Measurements from ENCODE around the gene SNED1.

SNED1 gene

DNA sequence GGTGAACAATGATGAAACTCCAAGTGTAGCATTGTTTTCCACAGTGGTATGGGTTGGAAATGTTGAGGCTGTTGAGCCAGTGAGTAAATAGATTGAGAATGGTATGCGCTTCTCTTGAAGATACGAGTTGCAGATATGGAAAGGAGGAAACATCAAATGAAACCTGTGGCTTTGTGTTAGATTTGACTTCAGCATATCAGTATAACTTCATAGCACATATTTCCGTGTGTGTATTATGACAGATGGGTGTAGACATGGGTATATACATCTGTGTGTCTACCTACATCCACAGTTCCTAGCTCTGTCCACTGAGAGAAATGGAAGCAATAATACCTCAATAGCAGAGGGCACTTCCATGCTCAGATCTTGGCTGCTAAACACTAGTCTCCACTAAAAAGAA, 8.0 kb downstream of the SNED1 start:
- no peak for DNase-seq (ENCODE audit: low spot score)

DNA sequence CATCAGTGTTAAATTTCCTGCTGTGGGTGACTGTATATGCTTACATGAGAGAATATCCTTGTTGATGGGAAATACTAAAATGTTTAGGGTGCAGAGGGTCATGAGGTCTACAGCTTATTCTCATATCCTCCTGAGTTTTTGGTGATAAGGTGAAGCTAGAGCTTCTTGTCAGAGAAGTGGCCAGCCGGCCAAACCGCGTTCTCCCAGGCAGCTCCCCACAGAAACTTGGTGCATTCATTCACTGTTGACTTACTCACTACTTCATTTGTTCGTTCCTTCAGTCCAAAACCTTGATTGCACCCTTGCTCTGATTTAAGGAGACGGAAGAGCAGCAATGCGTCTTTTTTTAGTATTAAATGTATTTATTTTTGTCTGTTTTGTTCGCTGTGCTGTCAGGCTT, 8.7 kb downstream of the SNED1 start:
- no peak for DNase-seq (ENCODE audit: low spot score)

DNA sequence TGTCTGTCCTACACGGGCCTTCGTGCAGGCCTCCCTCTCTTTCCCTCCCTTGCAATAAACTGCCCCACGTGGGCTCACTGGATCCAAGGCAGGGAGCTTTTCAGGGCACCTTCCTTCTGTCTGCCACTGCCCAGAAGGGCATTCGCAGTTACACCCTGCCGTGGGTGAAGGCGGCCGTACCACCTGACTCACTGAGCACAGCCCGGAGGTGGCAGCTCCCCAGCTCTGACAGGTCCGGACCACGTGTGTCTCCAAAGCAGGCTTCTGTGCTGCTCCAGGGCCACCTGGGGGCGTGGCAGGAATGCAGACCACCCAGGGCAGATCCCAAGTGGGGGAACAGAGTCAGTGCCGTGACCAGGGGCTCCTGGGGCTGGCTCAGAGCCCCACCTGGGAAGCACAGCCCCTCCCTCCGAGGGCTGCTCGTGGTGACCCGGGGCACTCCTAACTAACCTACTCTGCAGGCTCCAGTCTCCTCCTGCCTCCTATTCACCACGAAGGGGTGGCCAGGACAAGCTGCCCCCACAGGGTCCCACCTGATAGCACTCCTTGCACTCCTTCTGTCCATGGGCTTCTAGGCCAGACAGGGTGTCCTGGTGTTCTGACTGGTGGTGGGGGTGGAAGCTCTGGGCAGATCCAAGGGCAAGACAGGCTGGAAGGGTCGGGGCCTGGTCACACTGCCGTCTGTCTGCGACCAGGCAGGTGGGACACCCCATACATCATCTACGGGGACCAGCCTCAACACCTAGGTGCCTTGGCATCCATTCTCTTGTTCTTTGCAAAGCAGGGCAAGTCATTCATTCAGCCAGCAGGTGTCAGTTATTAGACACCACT, 9.7 kb downstream of the SNED1 start:
- DNase-seq (ENCODE audit: low spot score), result no peak

DNA sequence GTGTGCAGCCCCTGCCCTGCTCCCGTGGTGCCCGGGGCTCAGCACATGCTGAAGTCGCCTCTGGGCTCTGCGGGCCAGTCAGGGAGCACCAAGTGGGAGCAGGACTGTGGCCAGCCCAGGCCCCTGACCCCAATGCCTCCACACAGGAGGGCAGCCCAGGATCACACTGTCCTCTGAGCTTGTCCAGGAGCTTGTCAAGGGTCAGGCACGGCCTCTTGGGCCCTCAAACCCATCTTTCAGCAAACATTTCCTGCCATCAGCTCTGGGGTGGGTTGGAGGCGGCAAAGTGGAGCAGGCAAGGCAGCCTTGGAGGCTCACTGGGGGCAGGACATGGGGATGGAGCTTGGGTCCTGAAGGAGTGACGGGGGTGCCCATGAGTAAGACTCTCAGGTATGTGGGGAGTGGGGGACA, 10.3 kb downstream of the SNED1 start:
- no peak for DNase-seq (ENCODE audit: low spot score)

DNA sequence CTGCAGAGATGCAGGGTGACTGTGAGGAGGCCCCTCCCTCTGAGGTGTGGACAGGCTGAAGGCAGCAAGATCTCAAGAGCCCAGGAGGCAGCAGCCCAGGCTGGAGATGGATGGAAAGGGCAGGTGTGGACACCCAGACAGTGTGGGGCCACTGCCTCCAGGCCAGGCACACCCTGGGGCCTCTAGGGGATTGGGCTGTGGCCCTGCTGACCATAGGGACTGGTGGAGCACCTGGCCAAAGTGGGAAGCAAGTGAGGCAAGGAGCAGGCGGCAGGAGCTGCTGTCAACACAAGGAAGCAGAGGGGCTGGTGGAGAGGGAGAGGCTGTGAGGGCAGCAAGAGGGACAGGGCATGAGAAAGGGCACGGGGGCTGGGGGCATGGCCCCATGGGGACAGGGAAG, 10.8 kb downstream of the SNED1 start:
- no peak for DNase-seq (ENCODE audit: low spot score)

DNA sequence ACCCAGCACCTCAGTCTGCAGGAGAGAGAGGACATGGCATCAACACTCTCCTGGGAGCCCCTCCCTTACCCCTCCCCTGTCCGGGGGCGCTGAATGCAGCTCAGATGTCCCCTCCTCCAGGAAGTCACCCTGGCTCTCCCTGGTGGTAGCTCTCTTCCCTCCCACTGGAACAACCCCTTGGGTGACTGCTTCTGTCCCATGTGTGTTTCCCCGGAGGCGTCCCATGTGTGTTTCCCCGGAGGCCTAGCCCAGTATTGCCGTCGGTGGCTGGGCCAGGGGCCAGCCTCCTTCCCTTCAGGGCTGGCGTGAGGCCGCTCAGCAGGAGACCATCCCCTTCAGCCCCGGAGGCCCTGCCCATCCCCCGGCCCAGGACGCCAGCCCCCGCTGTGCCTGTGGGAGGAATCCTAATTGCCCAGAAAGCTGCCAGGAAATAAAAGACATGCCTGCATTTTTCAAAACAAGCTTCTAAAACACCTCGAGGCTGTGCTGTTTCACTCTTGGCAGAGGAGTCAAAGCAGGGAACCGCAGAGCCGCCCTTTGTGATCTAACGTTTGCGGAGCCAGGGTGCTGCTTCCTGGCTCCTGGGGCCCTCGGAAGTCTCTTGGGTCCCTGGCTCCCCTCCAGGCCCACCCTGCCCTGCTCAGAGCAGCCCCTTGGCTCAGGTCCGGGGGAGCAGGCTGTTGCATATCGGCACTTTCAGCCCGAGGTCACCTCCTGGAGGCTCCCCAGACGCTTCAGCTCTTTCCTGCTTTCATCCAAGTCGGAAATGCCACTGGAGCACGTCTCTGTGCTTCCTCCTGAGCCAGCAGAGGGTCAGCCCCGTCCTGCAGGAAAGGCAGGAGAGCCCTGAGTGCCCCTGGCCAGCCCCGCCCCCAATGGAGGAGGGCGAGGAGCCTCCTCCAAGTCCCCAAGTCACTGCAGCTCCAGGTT, 11.4 kb downstream of the SNED1 start:
- DNase-seq (ENCODE audit: low spot score), result peak; percentile 60

DNA sequence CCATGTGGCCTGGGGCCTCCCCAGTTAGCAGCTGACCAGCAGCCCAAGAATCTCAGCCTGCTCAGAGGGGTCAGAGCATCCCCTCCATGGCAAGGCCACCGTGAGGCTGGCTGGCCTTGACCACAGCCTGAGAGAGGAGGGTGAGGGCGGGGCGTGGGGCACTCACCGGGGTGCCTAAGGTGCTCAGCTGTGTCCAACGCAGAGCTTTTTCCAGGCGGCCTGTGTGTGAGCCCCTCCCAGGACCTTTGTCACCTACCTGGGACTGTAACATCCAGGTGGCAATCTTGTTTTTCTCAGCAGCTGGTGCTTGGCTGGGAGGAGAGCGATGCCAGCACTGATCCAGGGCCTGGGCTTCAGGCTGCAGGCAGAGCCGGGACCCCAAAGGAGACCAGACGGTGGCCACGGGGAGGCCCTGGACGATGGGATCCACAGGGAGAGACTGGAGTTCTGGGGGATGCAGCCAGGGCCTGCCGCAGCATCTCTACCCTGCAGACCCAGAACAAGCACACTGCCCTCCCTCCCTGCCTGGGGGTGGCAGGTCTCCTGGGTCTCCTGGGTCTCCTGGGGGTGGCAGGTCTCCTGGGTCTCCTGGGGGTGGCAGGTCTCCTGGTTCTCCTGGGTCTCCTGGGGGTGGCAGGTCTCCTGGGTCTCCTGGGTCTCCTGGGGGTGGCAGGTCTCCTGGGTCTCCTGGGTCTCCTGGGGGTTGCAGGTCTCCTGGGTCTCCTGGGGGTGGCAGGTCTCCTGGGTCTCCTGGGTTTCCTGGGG, 12.3 kb downstream of the SNED1 start:
- DNase-seq (ENCODE audit: low spot score), result no peak

DNA sequence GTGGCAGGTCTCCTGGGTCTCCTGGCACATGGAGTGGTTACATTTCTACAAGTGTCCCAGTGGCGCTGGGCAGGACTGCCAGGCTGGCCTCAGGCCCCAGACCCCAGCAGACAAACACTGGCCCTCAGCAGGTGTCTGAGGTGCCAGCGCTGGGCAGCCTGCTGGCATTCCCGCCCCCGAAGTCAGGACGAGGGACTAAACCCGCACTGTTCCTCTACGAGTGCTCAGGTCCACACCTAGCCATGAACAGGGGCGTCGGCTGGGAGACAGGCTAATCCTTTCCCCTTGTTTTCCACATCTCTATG, 12.8 kb downstream of the SNED1 start:
- DNase-seq (ENCODE audit: low spot score), result no peak

DNA sequence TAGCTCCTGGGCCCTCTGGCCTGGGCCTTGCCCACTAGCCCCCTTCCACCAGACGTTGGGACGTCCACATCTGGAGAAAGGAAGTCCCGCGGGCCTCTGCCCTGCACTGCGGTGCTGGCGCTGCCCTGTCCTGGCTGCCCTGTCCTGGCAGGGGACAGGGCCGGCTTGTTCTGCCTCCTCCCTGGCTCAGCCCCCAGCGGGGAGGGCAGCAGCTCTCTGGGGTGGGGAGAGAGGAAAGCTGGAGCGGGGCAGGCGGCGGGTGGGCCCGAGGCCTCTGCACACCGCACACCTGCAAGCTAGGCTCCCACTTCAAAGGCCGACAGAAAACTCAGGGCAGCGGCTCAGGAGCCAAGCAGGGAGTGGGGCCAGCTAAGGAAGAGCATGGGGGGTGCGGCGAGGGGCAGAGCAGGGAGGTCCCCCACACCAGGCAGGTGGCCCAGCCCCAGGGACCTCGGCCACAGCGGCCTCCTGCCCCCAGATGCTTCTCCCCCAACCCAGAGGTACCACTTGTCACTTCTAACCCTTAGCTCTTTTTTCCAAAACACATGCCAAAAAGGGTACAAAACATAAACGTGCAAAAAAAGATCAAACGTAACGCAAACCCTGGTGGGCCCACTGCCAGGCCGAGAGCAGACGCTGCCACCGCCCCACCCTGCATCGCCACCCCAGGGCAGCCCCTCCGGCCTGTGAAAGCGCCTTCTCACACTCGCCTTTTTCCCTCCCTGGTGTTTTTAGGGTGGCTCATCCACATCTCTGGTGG, 13.5 kb downstream of the SNED1 start:
- no peak for DNase-seq (ENCODE audit: low spot score)

DNA sequence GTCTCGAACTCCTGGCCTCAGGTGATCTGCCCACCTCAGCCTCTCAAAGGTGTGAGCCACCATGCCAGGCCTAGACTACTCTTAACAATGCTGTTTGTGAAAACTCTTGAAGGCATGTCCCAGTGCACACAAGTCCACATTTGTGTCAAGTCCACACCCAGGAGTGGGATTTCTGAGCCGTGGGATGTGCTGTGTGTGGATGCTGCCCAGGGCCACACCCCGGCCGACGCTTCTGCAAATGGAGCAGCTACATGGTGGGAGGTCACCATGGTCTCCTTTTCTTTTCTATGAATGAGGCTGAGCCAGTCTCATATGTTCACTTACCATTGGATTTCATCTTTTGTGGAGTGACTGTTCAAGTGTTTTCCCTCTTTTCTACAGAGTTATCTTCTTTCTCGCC, 15.8 kb downstream of the SNED1 start:
- no peak for DNase-seq (ENCODE audit: low spot score)

DNA sequence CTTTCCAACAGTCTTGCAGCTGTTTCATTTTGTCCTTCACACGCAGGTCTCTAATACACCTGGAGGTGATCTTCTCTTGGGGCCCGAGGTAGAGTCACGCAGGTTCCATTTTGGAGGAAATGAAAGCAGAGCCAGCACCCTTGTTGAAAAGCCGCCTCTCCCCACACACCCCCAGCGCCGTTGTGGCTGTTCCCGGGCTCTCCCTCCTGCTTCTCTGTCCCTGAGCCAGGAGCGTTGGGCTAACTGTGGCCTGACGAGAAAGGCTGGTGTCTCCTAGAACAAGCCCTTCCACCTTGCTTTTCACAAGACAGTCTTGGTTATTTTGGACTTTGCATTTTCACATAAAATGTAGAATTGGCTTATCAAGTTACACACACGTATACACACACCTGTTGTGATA, 16.3 kb downstream of the SNED1 start:
- no peak for DNase-seq (ENCODE audit: low spot score)

DNA sequence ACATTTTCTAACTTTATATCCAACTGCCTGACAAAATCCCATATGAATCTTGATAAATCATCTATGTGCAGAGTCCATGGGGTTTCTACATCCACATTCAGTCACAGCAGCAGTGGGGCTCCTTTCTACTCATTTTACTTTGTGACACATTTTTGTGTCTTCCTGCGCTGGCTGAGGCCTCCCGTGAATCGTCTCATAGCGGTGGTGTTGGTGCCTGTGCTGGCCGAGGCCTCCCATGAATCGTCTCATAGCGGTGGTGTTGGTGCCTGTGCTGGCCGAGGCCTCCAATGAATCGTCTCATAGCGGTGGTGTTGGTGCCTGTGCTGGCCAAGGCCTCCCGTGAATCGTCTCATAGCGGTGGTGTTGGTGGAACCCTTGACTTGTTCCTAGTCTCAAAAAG, 17.0 kb downstream of the SNED1 start:
- no peak for DNase-seq (ENCODE audit: low spot score)

DNA sequence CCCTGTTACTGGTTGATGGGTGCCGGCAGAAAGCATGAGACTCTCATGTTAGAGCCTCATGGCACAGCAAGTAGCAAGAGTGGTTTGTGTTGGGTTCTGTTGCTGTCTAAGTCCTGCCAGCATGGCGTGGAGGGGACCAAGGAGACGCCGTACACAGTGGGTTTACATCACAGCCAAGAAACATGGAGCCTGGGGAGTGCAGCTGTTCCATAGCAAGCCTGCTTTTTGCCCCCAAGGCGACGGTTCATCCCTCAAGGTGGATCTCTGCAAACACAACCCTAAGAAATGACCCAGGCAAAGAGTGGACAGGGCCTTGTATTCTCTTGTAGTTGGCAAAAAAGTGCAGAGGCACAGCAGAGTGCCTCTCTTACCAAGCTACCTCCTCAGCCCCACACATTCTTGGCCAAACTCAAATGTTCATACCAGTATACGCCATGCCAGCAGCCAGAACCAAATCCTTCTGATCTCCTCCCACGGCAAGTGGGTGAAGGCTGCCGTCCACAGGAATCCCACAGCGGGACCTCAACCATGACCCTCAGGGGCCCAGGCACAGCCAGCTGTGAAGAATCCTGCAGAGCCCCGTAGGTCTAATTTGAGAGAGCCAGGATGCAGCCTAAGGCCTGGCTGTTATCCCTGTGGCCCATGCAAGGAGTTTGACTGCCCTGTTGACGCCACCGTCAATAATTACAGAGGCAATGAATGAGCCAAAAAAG, 19.0 kb downstream of the SNED1 start:
- no peak for DNase-seq (ENCODE audit: low spot score)

DNA sequence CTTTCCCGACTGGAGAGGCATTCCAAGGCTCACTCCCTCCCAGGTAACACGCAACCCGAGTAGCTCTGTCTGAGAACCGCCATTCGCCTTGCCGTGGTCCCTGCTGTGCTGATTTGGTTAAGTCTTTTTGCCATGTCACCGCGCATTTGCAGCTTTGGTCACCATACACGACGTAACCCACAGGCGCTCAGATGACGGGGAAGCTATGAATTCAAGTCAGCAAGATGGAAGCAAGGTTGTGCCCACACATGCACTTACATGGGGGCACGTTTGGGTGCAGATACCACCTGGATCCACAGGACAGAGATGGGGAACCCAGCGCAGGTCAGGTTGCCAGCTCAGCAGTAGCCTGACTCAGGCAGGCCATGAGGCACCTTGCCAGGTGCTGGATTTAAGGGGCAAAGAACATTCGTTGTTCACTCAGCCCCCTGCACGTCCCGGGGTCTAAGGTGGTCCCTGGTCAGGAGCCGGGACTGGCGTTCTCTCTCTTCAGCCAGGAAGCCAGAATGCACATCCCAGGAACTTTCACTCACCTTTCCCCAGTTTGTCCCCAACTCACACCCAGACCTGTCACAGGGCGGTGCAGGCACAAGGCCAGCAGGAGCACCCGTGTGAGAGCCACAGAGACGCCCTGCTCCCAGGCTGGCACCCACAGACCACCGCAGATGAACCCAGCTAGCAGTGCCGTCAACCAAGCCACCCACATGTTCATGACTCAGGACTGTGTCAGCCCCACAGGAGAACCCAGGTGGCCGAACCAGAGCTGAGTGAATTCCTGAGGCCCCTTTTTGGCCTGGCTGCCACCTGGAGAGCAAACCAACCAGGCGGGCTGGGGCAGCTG, 19.9 kb downstream of the SNED1 start:
- DNase-seq (ENCODE audit: low spot score), result no peak

DNA sequence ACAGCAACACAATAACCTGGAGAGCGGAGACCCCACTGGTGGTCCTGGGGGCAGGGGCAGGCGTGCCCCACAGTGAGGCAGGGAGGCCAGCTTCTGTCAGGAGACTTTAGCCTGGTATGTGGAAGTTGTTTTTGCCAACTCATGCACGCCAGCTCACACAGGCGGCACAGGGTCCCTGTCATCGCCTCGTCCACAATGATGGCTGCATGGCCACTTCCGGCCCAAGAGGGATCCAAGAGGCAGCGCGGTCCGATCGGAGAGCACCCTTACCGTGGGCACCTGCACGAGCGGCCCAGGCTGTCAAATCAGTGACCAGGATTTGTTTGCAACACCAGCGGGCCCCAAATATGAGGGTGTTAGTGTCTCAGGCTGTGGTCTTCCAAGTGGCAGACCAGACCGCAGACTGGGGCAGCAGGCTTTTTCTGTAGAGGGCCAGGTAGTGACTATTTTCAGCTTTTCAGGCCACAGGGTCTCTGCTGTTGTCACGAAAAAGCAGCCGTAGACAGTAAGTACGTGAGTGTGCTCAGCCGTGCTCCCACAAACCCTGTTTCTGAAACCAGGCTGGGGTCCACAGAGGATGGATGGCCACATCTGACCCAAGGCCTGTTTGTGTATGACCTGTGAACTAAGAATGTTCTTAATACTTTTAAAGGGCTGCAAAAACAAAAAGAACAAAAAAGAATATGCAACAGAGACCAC, 21.2 kb downstream of the SNED1 start:
- no peak for DNase-seq (ENCODE audit: low spot score)

DNA sequence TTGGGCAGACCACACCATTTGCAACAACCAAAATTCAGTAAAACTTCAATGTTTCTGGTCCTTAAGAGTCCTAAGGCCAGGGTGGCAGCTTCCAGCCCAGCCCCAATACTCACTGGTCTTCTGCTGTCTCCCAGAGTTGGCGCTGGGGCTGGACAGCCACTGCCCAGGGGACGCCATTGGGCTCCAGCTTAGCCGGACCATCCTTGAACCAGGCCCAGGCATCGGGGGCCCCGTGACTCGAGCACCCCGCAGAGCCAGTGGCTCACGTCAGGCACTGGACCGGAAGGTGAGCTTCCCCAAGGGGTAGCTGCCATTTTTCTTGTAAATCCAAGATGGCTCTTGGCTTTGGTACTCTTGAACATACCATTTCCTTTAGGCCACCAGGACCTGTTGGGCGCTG, 21.8 kb downstream of the SNED1 start:
- DNase-seq (ENCODE audit: low spot score), result no peak

DNA sequence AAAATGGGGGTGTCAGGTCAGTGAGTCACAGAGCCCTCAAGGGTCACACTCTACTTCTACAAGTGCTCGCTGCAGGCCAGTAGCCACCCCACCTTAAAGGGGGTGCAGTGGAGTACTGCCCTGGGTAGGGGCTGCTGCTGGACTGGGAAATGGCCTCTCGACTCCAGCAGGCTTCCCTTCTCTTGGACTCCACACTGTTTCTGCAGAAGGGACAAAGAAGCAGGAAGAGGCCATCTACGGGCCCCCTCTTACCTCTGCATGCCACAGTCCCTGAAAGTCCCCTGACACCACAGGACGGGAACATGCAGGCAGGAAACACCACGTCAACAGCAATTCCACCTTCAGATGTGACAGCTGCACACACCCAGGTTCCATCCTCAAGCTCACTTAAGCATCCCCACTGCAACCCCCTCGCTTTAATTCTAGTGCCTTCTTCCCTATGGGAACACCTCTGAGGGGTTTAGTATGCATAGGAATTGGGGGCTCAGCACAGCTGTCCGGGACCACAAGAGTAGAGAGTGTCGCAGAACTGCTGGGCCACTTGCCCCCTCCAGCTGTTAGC, 22.3 kb downstream of the SNED1 start:
- DNase-seq (ENCODE audit: low spot score), result no peak

DNA sequence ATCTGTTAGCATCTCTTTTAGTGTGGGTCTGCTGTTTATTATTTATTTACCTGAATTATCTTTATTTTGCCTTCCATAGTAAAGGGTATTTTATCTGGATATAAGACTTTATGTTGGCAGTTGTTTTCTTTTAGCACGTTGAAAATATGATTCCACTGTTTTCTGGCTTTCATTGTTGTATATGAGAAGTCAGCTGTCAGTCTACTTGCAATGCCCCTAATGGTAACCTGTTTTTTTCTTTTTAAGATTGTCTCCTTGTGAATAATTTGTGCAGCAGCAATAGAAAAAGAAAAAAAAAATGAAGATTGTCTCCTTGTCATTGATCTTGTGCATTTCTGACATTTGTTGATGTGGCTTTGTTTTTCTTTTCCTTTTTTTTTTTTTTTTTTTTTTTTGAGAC, 27.2 kb downstream of the SNED1 start:
- no peak for DNase-seq (ENCODE audit: low spot score)

DNA sequence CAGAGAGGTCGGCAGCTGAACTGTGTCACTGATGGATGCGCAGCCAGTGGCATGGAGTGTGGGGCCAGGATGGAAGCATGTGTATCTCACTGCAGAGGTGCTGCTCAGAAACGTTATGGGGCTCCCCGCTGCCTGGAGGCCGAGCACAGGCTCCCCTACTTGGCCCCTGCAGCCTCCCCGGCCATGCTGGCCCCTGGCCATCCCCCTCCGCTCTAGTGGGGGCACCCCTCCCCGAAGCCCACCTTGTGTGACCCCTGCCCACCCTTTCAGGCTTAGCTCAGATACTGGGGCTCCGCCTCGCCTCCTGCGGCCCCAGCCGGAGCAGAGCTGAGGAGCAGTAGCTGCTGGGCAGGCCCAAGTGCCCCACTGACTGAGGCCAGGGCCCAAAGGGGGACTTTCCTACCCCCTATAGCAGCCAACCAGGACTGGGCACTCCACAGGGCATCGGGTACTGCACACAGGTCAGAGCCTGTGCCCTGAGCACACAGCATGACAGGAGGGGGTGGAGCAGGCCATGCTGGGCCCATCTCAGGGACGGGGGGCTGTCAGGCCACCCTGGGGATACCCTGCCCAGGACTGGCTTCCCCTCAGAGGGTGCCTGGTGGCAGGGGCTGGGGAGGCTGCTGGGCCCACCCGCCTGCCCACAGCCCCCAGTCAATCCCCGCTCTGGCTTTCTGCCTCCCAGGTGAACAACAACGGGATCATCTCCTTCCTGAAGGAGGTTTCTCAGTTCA, 31.3 kb downstream of the SNED1 start:
- DNase-seq (ENCODE audit: low spot score), result no peak
